ENCODE data around the gene MORN1.

GRCh38 chr1:2395245-2395644 is 3.9 kb upstream of the MORN1 start:
- TF ChIP-seq CTCF (IDR thresholded peaks at IDR 0.05; ENCODE audit: low read depth, low read length) (no peak), EZH2phosphoT487 (IDR thresholded peaks at IDR 0.05; ENCODE audit: low read depth) (no peak)

Measured in OCI-LY3 (cell line).